Stimulated activated CD4-positive, alpha-beta T cell treated with anti-CD3 and anti-CD28 coated beads, Interleukin-2, amount 100 ng/mL, for 4 hours (primary cell): ENCODE measurements around the gene SBF1.
"Not testable (repeated sequence)": the region's sequence is repeated elsewhere in the genome, so short reads cannot be mapped to it uniquely, and the experiment has no call there.

ENCODE experiments used
- DNase-seq: peaks from one replicate; pipeline ENCODE4 v3.0.0-alpha.2; 2020; ENCODE audit warnings: low read depth

SBF1 gene, protein sequence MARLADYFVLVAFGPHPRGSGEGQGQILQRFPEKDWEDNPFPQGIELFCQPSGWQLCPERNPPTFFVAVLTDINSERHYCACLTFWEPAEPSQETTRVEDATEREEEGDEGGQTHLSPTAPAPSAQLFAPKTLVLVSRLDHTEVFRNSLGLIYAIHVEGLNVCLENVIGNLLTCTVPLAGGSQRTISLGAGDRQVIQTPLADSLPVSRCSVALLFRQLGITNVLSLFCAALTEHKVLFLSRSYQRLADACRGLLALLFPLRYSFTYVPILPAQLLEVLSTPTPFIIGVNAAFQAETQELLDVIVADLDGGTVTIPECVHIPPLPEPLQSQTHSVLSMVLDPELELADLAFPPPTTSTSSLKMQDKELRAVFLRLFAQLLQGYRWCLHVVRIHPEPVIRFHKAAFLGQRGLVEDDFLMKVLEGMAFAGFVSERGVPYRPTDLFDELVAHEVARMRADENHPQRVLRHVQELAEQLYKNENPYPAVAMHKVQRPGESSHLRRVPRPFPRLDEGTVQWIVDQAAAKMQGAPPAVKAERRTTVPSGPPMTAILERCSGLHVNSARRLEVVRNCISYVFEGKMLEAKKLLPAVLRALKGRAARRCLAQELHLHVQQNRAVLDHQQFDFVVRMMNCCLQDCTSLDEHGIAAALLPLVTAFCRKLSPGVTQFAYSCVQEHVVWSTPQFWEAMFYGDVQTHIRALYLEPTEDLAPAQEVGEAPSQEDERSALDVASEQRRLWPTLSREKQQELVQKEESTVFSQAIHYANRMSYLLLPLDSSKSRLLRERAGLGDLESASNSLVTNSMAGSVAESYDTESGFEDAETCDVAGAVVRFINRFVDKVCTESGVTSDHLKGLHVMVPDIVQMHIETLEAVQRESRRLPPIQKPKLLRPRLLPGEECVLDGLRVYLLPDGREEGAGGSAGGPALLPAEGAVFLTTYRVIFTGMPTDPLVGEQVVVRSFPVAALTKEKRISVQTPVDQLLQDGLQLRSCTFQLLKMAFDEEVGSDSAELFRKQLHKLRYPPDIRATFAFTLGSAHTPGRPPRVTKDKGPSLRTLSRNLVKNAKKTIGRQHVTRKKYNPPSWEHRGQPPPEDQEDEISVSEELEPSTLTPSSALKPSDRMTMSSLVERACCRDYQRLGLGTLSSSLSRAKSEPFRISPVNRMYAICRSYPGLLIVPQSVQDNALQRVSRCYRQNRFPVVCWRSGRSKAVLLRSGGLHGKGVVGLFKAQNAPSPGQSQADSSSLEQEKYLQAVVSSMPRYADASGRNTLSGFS (N-terminal part only)

DNA sequence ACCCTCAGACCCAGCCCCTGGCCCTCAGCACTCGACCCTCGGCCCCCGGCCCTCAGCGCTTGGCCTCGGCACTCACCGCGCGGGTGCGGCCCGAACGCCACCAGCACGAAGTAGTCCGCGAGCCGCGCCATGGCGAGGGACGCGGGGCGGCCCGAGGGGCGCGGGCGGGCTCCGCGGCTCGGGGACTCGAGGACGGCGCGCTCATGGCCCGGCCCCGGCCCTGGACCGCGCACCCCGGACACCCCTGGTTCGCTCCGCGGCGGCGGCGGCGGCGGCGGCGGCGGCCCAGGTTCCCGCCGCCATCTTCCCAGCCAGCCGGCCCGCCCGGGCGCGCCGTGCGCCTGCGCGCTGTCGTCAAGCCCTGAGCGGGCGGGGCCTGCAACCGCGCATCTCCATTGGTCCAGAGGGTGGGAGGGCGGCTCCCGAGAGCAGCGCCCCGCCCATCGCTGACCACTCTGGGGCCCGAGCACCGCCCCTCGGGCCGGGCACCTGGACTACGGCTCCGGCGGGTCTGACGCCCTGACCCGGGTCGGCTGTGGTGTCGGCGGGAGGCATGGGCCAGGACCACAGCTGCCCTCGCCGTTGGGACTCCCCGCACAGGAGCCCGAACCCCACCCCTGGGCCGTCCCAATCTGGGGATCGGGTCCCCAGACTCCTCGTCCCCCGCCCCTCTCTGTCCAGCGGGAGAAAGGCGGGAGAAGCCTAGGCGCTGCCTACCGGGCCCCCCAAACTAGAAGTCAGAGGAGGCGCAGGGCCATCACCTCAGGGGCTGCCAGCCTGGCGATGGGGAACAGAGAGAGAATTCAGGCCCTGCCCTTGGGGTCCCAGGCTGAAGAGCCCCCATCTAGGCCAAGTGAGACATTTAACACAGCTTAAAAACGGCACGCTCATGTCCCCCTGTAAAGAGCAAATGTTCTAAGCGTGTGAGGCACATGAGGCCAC is at the start of gene SBF1:
Gene SBF1 (minus strand): TSS at position 326 of the 942 bp plus-strand sequence. CDS start 195 bp downstream, at position 131.
- DNase-seq, result peak; percentile 83

GRCh38 chr22:50523806-50524675 is 49.2 kb upstream of the SBF1 start:
- no peak for DNase-seq

DNA sequence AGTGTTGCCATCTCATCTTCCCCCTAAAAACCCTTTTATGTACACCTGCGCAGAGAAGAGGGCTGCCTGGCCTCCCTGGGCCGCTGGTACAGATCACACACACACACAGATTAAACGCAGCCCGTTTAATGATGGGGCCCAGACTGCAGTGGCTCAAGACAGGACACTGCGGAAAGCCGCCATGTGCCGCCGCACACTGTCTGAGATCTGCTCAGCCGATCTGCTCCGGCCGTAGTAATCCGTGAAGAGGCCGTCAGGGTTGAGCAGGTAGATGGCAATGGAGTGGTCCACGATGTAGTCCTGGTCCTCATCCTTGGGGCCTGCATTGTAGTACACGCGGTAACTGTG is 48.6 kb upstream of the SBF1 start:
- no peak for DNase-seq

DNA sequence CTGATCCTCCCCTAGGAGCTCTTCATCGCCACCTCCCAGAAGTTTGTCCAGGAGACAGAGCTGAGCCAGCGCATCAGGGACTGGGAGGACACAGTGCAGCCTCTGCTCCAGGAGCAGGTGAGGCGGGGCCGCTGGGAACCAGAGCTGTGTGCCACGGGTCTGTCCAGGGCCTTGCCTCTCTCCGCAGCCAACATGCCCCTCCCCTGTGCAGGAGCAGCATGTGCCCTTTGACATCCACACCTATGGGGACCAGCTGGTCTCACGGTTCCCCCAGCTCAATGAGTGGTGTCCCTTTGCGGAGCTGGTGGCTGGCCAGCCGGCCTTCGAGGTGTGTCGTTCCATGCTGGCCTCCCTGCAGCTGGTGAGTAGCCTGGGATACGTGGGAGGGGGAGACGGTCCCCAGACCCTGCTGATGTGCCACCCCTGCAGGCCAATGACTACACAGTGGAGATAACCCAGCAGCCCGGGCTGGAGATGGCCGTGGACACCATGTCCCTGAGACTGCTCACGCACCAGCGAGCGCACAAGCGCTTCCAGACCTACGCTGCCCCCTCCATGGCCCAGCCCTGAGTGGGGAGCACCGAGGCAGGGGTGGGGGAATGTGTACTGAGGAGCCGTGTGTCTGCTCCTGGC is 48.1 kb upstream of the SBF1 start:
- no peak for DNase-seq

- DNase-seq, result no peak
These were observed 47.5 kb upstream of the SBF1 start for GRCh38 chr22:50522208-50522805.

DNA sequence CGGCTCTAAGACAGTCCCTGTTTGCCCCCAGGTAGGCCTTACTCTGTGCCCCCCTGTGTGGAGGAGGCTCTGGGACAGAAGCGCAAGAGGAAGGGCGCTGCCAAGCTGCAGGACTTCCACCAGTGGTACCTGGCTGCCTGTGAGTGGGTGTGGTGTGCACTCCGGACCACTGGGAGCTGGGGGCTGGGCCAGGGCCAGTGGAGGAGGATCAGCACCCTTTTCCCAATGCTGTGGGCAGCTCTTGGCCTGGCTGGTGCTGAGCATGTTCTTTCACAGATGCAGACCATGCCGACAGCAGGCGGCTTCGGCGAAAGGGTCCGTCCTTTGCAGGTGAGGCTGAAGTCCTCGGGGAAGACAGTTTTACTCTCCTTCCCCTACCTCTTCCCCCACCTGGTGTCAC is 46.9 kb upstream of the SBF1 start:
- DNase-seq, result no peak

DNA sequence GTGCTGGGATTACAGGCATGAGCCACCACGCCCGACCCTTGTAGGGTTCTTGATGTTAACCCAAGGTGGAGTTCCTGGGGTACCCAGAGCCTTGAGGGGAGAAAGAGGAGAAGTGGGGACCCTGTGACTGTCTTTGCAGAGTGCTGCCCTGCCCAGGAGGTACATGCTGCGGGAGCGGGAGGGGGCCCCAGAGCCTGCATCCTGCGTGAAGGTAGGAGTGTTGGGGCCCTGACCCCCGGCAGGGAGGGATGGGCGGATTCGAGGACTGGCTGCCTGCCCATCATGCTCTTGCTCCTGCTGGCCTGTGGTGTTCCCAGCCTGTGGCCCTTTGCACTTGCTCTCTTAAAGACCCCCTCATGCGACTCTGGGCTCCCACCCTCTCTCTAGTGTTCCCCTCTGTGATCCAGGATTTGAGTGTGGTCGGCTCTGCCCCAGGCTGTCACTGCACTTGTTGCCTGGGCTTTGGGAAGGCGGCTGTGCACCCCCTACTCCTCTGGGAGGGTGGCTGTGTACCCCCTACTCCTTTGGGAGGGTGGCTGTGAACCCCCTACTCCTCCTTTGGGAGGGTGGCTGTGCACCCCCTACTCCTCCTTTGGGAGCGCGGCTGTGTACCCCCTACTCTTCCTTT is 46.1 kb upstream of the SBF1 start:
- DNase-seq, result no peak

DNA sequence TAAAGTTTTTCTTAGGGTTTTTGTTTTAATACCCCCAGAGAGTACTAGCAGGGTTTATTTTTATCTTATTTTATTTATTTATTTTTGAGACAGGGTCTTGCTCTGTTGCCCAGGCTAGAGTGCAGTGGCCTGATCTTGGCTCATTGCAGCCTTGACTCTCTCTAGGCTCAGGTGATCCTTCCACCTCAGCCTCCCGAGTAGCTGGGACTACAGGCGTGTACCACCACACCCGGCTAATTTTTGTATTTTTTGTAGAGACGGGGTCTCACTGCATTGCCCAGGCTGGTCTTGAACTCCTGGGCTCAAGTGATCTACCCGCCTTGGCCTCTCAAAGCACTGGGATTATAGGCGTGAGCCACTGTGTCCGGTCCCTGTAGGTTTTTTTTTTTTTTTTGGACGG is 45.3 kb upstream of the SBF1 start:
- DNase-seq, result not testable (repeated sequence)

- no peak for DNase-seq
These were observed 44.3 kb upstream of the SBF1 start for GRCh38 chr22:50519151-50519550.

GRCh38 chr22:50518606-50519005 is 43.8 kb upstream of the SBF1 start:
- no peak for DNase-seq

- DNase-seq, result no peak
These were observed 42.8 kb upstream of the SBF1 start for GRCh38 chr22:50517495-50518260.

DNA sequence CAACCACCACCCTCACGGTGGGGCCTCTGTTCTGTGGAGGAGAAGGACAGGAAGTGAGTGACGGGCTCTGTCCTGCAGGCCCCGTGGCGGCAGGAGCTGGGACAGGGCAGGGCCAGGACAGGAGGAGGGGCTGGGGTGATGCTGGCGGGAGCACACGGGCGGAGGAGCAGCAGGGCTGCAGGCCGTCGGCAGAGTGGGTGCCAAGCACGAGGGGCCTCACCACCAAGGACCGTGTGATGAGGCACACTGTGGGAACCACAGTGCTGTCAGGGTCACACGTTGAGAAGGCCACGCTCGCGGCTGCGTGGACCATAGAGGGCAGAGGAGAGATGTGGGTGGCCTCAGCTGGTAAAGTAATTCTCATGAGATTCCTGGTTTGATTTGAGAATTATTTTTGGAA is 42.1 kb upstream of the SBF1 start:
- DNase-seq, result no peak

DNA sequence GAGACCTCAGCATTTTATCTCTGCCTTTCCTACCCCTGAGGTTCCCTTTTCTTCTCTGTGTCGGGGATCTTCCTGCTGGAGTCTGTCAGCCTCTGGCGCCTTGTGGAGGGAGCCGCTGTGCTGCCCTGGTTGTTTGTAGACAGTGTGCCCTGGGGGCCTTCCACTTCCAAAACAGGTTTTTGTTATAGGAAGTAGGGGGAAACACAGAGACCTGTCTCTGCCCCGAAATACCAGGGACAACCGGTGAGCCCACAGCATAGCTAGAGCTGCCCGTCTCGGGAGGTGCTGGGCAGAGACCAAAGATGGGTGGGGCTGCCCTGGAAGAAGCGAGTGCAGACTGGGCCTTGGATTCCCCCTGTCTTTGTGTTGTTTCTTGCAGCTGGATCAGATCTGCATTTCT is 41.2 kb upstream of the SBF1 start:
- no peak for DNase-seq

- no peak for DNase-seq
These were observed 38.3 kb upstream of the SBF1 start for GRCh38 chr22:50513175-50513574.

- no peak for DNase-seq
These were observed 34.1 kb upstream of the SBF1 start for GRCh38 chr22:50508897-50509296.

- DNase-seq, result peak; percentile 97
These were observed 33.4 kb upstream of the SBF1 start, which contains the start of gene NCAPH2 for GRCh38 chr22:50507991-50508884. TSS of gene NCAPH2 (plus strand) at chr22:50508224. CDS start at chr22:50508338, 114 bp downstream.

GRCh38 chr22:50507421-50507990 is 32.7 kb upstream of the SBF1 start, which contains the start of gene LMF2:
TSS of gene LMF2 (minus strand) at chr22:50507702. CDS start at chr22:50507675, 27 bp downstream.
- DNase-seq, result peak; percentile 90
